Upper lobe of left lung (tissue), 6 donors: ENCODE measurements around the gene OLR1. TPM values are rescaled to one million over a fixed set of nuclear protein-coding genes. Genes with fewer than 3 reads are reported as not detected.
A peak's percentile ranks its signal among the peaks of the same experiment; 100 is the strongest.

Experiments
- ATAC-seq, 2 donors: fragments of 200-7000 bp; cut with Tn5 transposase; one replicate each; pipeline ENCODE4 v1.9.1; 2022; ENCODE audit warnings: mild to moderate bottlenecking in 2 of 2, moderate library complexity in 2 of 2; ENCODE audit not compliant: low FRiP score in 2 of 2
- DNase-seq, 2 donors: peaks; one replicate each; pipeline ENCODE4 v3.0.0-alpha.2; 2019 to 2020
- H3K27ac ChIP-seq, 4 donors: fragments of 200-600 bp; sonication (generic); one replicate each; pipeline ENCODE4 v1.5.1; 2016 to 2019
- H3K27me3 ChIP-seq, 4 donors: fragments of 200-600 bp; sonication (generic); one replicate each; pipeline ENCODE4 v1.5.1; 2017 to 2019
- H3K36me3 ChIP-seq, 4 donors: fragments of 200-600 bp; sonication (generic); one replicate each; pipeline ENCODE4 v1.5.1; 2016 to 2019
- H3K4me1 ChIP-seq, 4 donors: fragments of 200-600 bp; sonication (generic); one replicate each; pipeline ENCODE4 v1.5.1; 2018 to 2019
- H3K4me3 ChIP-seq, 4 donors: fragments of 200-600 bp; sonication (generic); one replicate each; pipeline ENCODE4 v1.5.1; 2017 to 2019; ENCODE audit warnings: mild to moderate bottlenecking in 2 of 4, moderate library complexity in 1 of 4
- H3K9me3 ChIP-seq, 4 donors: fragments of 200-600 bp; sonication (generic); one replicate each; pipeline ENCODE4 v1.5.1; 2018 to 2019
- EP300 ChIP-seq, 4 donors: sonication (generic); formaldehyde crosslinking; IDR thresholded peaks; one replicate each; pipeline ENCODE4 v1.5.1; 2017; ENCODE audit warnings: antibody characterized with exemption in 4 of 4, control low read depth in 2 of 4
- POLR2A ChIP-seq, 4 donors: fragments of 450-650 bp; IDR thresholded peaks; one replicate each; pipeline ENCODE4 v1.5.1; 2016 to 2017; ENCODE audit warnings: antibody characterized with exemption in 4 of 4, mild to moderate bottlenecking in 2 of 4
- POLR2AphosphoS5 ChIP-seq, 2 donors: sonication (generic); formaldehyde crosslinking; IDR thresholded peaks; one replicate each; pipeline ENCODE4 v1.5.1; 2017; ENCODE audit warnings: antibody characterized with exemption in 2 of 2
- WGBS, 2 donors: methylation state at CpG; one replicate each; pipeline ENCODE4 v1.1.5; 2017 to 2018; 5-methylcytosine and 5-hydroxymethylcytosine counted together
- total RNA-seq, 6 donors: library from RNA; depleted of rRNA in 4 of 6; stranded (reverse); fragments of >200 nt in 4 of 6; gene quantifications; one replicate each; pipeline versions ENCODE4 v1.1.0 to v1.2.1, GENCODE V29; 2016 to 2021
- TF ChIP-seq, protein P1 (sequence below), 6 experiments: fragments of 450-650 bp in 4 of 6; fragments of 200-600 bp in 2 of 6; sonication (generic) in 2 of 6; IDR thresholded peaks; one replicate each; pipeline ENCODE4 v1.5.1; 2016 to 2019; ENCODE audit warnings: antibody characterized with exemption in 6 of 6
- donor health status: DM: no; HTN: no; CAD: no; lungs with moderate emphysema.
- donor health status: DM: no; HTN: yes; CAD: no; lungs with severe emphysema.

OLR1 gene
- total RNA-seq, 6 donors from 2014 or later: 51.2 to 163 (median 113) TPM

GRCh38 chr12:10158406-10158805 is 13.5 kb downstream of the OLR1 start:
- H3K27me3 ChIP-seq: no peaks in the 10 kb centered on the region
- no peak for TF ChIP-seq POLR2A (IDR thresholded peaks at IDR 0.05)
- TF ChIP-seq POLR2AphosphoS5 (IDR thresholded peaks at IDR 0.05): no peak
- TF ChIP-seq, protein P1, sequence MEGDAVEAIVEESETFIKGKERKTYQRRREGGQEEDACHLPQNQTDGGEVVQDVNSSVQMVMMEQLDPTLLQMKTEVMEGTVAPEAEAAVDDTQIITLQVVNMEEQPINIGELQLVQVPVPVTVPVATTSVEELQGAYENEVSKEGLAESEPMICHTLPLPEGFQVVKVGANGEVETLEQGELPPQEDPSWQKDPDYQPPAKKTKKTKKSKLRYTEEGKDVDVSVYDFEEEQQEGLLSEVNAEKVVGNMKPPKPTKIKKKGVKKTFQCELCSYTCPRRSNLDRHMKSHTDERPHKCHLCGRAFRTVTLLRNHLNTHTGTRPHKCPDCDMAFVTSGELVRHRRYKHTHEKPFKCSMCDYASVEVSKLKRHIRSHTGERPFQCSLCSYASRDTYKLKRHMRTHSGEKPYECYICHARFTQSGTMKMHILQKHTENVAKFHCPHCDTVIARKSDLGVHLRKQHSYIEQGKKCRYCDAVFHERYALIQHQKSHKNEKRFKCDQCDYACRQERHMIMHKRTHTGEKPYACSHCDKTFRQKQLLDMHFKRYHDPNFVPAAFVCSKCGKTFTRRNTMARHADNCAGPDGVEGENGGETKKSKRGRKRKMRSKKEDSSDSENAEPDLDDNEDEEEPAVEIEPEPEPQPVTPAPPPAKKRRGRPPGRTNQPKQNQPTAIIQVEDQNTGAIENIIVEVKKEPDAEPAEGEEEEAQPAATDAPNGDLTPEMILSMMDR (IDR thresholded peaks at IDR 0.05): no peak
- no peak for TF ChIP-seq EP300 (IDR thresholded peaks at IDR 0.05)
- peaks cover 0 to 8% (median 6%) of the 10 kb centered on the region in 4 donors for H3K4me1 ChIP-seq
- ATAC-seq (no peak), DNase-seq (no peak)
- no peak overlapping the region for H3K4me3 ChIP-seq
- 81 to 92% methylated on average over 2 of the region's 2 CpGs for WGBS, 2 donors
- H3K36me3 ChIP-seq: no peaks in the 10 kb centered on the region
- H3K27ac ChIP-seq: no peak overlapping the region
- no peaks in the 10 kb centered on the region for H3K9me3 ChIP-seq

DNA sequence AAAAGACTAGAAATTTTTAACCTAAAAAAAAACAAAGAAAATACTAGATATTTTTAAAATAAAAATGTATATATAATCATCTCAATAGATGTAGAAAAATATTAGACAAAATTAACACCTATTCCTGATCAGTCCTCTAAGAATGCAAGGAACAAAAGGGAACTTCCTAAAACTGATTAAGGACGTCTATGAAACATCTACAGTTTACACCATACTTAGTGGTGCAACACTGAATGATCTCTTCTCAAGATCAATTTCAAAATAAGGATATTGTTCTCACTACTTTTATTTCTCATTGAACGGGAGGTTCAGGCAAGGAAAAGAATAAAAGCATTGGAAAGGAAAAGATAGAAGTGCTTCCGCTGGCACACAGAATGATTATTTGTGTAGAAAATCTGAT is 16.0 kb downstream of the OLR1 start:
- Histone ChIP-seq H3K4me1 (peaks cover 6 to 10% (median 8%) of the 10 kb centered on the region in 4 donors), H3K36me3 (no peaks in the 10 kb centered on the region), H3K9me3 (no peaks in the 10 kb centered on the region), H3K27ac (no peak overlapping the region), H3K27me3 (no peaks in the 10 kb centered on the region), H3K4me3 (no peak overlapping the region)
- DNase-seq (no peak), ATAC-seq (no peak)
- TF ChIP-seq POLR2AphosphoS5 (IDR thresholded peaks at IDR 0.05): no peak
- TF ChIP-seq POLR2A (IDR thresholded peaks at IDR 0.05): no peak
- TF ChIP-seq EP300 (IDR thresholded peaks at IDR 0.05): no peak
- TF ChIP-seq, protein P1 (IDR thresholded peaks at IDR 0.05): no peak
- WGBS, 2 donors: 65 to 69% methylated on average over 3 of the region's 3 CpGs

DNA sequence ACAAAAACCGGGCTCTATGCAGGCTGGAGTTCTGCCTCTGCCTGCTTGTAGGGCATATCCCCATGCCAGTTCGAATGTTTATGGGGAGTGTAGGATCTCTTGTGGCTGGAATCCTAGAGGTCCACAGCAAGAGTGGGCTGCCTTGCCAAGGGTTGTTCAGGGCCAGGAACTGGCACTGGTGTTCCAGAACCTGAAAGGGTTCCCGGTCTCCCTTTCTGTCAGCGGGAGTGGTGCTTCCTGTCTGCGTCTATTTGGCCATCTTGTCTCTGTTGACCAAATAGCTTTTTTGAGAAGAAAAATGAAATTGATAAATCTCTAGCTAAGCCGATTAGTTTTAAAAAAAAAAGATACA is 17.8 kb downstream of the OLR1 start:
- WGBS, 2 donors: 54 to 60% methylated on average over 6 of the region's 6 CpGs
- H3K4me3 ChIP-seq: peak overlapping the region in 3 of 4 donors; percentile 48 to 63 (median 62)

DNA sequence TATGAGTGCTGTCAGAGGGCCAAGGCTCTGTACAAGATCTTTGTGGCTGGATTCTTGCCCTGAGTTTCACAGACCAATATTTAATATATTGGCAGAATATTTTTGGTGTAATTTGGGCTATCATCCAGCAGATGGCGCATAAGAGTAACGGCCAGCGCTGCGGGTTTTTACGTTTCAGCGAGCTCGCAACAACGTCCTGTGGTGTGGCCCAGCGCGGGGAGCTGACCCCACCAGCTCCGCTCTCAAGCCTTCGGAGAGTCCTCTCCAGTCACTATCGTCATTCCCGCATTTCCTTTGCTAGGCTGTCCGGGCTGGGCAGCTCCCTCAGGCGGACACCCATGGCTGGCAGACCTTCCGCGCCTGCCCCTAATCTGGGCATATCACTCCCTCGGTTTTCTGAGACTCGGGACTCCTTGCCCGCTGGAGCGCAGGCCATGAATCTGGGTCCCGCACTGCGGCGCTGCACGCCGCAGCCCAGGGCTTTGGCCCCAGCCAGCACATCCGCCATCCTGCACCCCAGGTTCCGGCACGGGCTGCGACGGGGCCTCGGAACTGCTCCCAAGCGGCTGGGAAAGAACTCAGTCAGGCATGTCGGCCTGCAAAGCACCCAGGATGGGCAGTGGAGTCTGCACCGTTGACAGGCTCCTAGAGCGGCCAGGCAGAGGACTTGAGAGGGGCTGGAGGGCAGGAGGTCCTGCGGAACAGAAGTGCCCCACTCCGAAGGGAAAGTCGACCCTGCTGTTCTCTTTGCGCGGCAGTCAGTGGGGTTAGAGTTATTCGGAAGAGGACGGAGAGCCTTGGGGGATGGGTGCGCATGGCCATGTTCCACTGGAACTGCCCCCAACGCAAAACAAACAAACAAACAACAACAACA is 18.4 kb downstream of the OLR1 start:
- Histone ChIP-seq H3K4me3 (peak overlapping the region; percentile 48 to 70 (median 62)), H3K36me3 (no peaks in the 10 kb centered on the region), H3K27me3 (no peaks in the 10 kb centered on the region), H3K27ac (peak overlapping the region; percentile 69 to 85 (median 79)), H3K4me1 (peaks cover 6 to 10% (median 8%) of the 10 kb centered on the region in 4 donors), H3K9me3 (no peaks in the 10 kb centered on the region)
- TF ChIP-seq POLR2A (IDR thresholded peaks at IDR 0.05) (peak in 2 of 4 donors; percentile 45 to 66), EP300 (IDR thresholded peaks at IDR 0.05) (no peak), POLR2AphosphoS5 (IDR thresholded peaks at IDR 0.05) (no peak)
- TF ChIP-seq, protein P1 (IDR thresholded peaks at IDR 0.05): peak; percentile 55 to 85 (median 78)
- ATAC-seq (peak; percentile 94 to 96), DNase-seq (peak; percentile 82 to 90)
- 6 to 20% methylated on average over 11 to 39 of the region's 46 CpGs for WGBS, 2 donors

More for the DNA sequence above, 17.8 kb downstream of the OLR1 start:
- H3K36me3 ChIP-seq: no peaks in the 10 kb centered on the region
- DNase-seq: no peak
- peak overlapping the region in 3 of 4 donors; percentile 69 to 85 (median 83) for H3K27ac ChIP-seq
- peak in 1 of 2 donors; percentile 7 for ATAC-seq
- H3K9me3 ChIP-seq: no peaks in the 10 kb centered on the region
- TF ChIP-seq EP300 (IDR thresholded peaks at IDR 0.05) (no peak), POLR2AphosphoS5 (IDR thresholded peaks at IDR 0.05) (no peak), POLR2A (IDR thresholded peaks at IDR 0.05) (no peak)
- TF ChIP-seq, protein P1 (IDR thresholded peaks at IDR 0.05): no peak
- H3K27me3 ChIP-seq: no peaks in the 10 kb centered on the region
- H3K4me1 ChIP-seq: peaks cover 6 to 10% (median 8%) of the 10 kb centered on the region in 4 donors
